B cell (primary cell): ENCODE data around the gene TRRAP.

Experiments used
- EZH2 ChIP-seq: IDR thresholded peaks from 2 replicates; pipeline ENCODE4 v1.6.1; 2012; ENCODE audit warnings: borderline replicate concordance, low read depth, mild to moderate bottlenecking, moderate library complexity, low read length; ENCODE audit not compliant: insufficient read depth, poor library complexity, severe bottlenecking
- TF ChIP-seq, protein P1 (sequence below): fragments of 200-600 bp; IDR thresholded peaks from one replicate; pipeline ENCODE4 v1.8.0; 2022; ENCODE audit warnings: antibody characterized with exemption, mild to moderate bottlenecking

DNA sequence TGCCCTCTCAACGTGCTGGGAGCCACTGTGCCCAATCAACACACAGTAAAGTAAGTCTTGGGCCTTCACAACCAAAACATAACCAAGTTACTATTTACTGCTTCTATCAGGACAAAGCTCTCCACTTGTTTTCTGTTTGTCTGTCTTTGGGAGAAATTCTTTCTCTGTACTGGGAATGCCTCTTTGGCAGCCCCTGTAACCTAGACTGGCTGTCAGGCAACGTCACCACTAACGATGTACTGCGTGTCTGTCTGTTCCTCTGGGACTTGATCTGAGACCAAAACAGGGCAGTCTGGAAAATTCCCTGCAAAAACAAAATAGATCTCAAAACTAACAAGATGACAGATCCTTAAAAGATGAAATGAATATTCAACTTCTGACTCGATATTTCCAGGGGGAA is 152.6 kb downstream of the TRRAP start:
- TF ChIP-seq, protein P1, sequence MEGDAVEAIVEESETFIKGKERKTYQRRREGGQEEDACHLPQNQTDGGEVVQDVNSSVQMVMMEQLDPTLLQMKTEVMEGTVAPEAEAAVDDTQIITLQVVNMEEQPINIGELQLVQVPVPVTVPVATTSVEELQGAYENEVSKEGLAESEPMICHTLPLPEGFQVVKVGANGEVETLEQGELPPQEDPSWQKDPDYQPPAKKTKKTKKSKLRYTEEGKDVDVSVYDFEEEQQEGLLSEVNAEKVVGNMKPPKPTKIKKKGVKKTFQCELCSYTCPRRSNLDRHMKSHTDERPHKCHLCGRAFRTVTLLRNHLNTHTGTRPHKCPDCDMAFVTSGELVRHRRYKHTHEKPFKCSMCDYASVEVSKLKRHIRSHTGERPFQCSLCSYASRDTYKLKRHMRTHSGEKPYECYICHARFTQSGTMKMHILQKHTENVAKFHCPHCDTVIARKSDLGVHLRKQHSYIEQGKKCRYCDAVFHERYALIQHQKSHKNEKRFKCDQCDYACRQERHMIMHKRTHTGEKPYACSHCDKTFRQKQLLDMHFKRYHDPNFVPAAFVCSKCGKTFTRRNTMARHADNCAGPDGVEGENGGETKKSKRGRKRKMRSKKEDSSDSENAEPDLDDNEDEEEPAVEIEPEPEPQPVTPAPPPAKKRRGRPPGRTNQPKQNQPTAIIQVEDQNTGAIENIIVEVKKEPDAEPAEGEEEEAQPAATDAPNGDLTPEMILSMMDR = no peak
- no peak for TF ChIP-seq EZH2
